ENCODE results near the gene KIF4A.

- TF ChIP-seq, protein P1, sequence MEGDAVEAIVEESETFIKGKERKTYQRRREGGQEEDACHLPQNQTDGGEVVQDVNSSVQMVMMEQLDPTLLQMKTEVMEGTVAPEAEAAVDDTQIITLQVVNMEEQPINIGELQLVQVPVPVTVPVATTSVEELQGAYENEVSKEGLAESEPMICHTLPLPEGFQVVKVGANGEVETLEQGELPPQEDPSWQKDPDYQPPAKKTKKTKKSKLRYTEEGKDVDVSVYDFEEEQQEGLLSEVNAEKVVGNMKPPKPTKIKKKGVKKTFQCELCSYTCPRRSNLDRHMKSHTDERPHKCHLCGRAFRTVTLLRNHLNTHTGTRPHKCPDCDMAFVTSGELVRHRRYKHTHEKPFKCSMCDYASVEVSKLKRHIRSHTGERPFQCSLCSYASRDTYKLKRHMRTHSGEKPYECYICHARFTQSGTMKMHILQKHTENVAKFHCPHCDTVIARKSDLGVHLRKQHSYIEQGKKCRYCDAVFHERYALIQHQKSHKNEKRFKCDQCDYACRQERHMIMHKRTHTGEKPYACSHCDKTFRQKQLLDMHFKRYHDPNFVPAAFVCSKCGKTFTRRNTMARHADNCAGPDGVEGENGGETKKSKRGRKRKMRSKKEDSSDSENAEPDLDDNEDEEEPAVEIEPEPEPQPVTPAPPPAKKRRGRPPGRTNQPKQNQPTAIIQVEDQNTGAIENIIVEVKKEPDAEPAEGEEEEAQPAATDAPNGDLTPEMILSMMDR (conservative IDR thresholded peaks at IDR 0.05): no peak
- TF ChIP-seq EZH2 (IDR thresholded peaks at IDR 0.05; ENCODE audit: low read depth): no peak
Measured at GRCh38 chrX:70421618-70422017, 131.7 kb downstream of the KIF4A start.
